IMR-90 (cell line): Measurements from ENCODE around the gene DNAI7. TPM values are rescaled to one million over a fixed set of nuclear protein-coding genes. Genes with fewer than 3 reads are reported as not detected.

Experiments
- ATAC-seq: fragments of 200-7000 bp; cut with Tn5 transposase; 2 replicates; pipeline ENCODE4 v1.9.1; 2020; ENCODE audit warnings: low read depth, mild to moderate bottlenecking, moderate library complexity
- BruUV-seq: library from RNA; stranded (reverse); fragments of 400-500 nt; replicated peaks from 2 replicates; lab custom pipeline; 2021; lab: Mats Ljungman, UMichigan
- CTCF ChIA-PET: fragments of 300-600 bp; formaldehyde crosslinking; extraction: SDS; loops from one replicate; lab custom pipeline; 2021; ENCODE audit warnings: antibody characterized with exemption; lab: Yijun Ruan, JAX
- POLR2A ChIA-PET: fragments of 300-600 bp; sonication (Branson Sonifier 250); formaldehyde crosslinking; loops from one replicate; lab custom pipeline; 2022; ENCODE audit warnings: antibody characterized with exemption; ENCODE audit not compliant: unreplicated experiment; lab: Charles Lee
- DNase-seq: peaks from one replicate; pipeline ENCODE4 v3.0.0; 2013
- H2AFZ ChIP-seq: replicated peaks from 2 replicates; pipeline ENCODE3; 2013; ENCODE audit warnings: low read length, mild to moderate bottlenecking; ENCODE audit not compliant: poor library complexity
- H2AK5ac ChIP-seq: 2 replicates; pipeline ENCODE4 v1.6.1; 2013; ENCODE audit warnings: low read depth, low read length, inconsistent platforms
- H2AK9ac ChIP-seq: replicated peaks from 2 replicates; pipeline ENCODE3; 2013; ENCODE audit warnings: mild to moderate bottlenecking, low read depth, low read length, moderate library complexity; ENCODE audit not compliant: poor library complexity
- H2BK120ac ChIP-seq: 2 replicates; pipeline ENCODE4 v1.6.1; 2013; ENCODE audit warnings: low read depth, low read length, inconsistent platforms
- H2BK15ac ChIP-seq: 3 replicates; pipeline ENCODE4 v1.6.1; 2013; ENCODE audit warnings: low read depth, low read length, inconsistent platforms
- H2BK20ac ChIP-seq: 2 replicates; pipeline ENCODE4 v1.6.1; 2013; ENCODE audit warnings: low read depth, mild to moderate bottlenecking, inconsistent platforms, low read length, moderate library complexity
- H2BK5ac ChIP-seq: 2 replicates; pipeline ENCODE4 v1.6.1; 2013; ENCODE audit warnings: mild to moderate bottlenecking, low read depth, low read length, inconsistent platforms; ENCODE audit not compliant: poor library complexity, severe bottlenecking
- H3K14ac ChIP-seq: replicated peaks from 2 replicates; pipeline ENCODE4 v1.6.1; 2013; ENCODE audit warnings: low read depth, low read length, inconsistent platforms
- H3K18ac ChIP-seq: 2 replicates; pipeline ENCODE4 v1.6.1; 2013; ENCODE audit warnings: low read depth, low read length, control low read depth
- H3K23ac ChIP-seq: 2 replicates; pipeline ENCODE4 v1.6.1; 2013; ENCODE audit warnings: low read depth, low read length, inconsistent platforms
- H3K27ac ChIP-seq: 2 replicates; pipeline ENCODE4 v1.5.1; 2013; ENCODE audit warnings: mild to moderate bottlenecking, control low read depth, low read length; ENCODE audit not compliant: insufficient read depth
- H3K27me3 ChIP-seq: 2 replicates; pipeline ENCODE4 v1.6.1; 2013; ENCODE audit warnings: low read length; ENCODE audit not compliant: control insufficient read depth, insufficient read depth
- H3K36me3 ChIP-seq: 2 replicates; pipeline ENCODE4 v1.6.1; 2013; ENCODE audit warnings: low read length, mixed read lengths; ENCODE audit not compliant: control insufficient read depth, insufficient read depth
- H3K4ac ChIP-seq: 2 replicates; pipeline ENCODE4 v1.6.1; 2013; ENCODE audit warnings: low read depth, low read length, inconsistent platforms
- H3K4me1 ChIP-seq: 2 replicates; pipeline ENCODE4 v1.6.1; 2013; ENCODE audit warnings: low read length, mixed read lengths; ENCODE audit not compliant: control insufficient read depth, insufficient read depth
- H3K4me2 ChIP-seq: 2 replicates; pipeline ENCODE4 v1.6.1; 2013; ENCODE audit warnings: low read depth, mild to moderate bottlenecking, control low read depth, low read length, moderate library complexity
- H3K4me3 ChIP-seq: 2 replicates; pipeline ENCODE4 v1.5.1; 2013; ENCODE audit warnings: low read depth, mild to moderate bottlenecking, control low read depth, low read length, moderate library complexity; ENCODE audit not compliant: insufficient read depth
- H3K56ac ChIP-seq: 2 replicates; pipeline ENCODE4 v1.6.1; 2013; ENCODE audit warnings: low read length, inconsistent platforms; ENCODE audit not compliant: insufficient read depth; ENCODE audit errors: extremely low read depth
- H3K79me1 ChIP-seq, 2 experiments: 2 replicates each; pipeline ENCODE4 v1.6.1; 2013; ENCODE audit warnings: low read length in 2 of 2, inconsistent platforms in 1 of 2, low read depth in 1 of 2
- H3K9ac ChIP-seq: 2 replicates; pipeline ENCODE4 v1.6.1; 2013; ENCODE audit warnings: low read depth, low read length, control low read depth
- H3K9me1 ChIP-seq: 2 replicates; pipeline ENCODE4 v1.6.1; 2013; ENCODE audit warnings: low read length, inconsistent platforms; ENCODE audit not compliant: insufficient read depth
- H3K9me3 ChIP-seq: 2 replicates; pipeline ENCODE4 v1.6.1; 2013; ENCODE audit warnings: low read length; ENCODE audit not compliant: control insufficient read depth, insufficient read depth
- H4K20me1 ChIP-seq: 2 replicates; pipeline ENCODE4 v1.6.1; 2013; ENCODE audit warnings: low read length, inconsistent platforms; ENCODE audit not compliant: insufficient read depth
- H4K5ac ChIP-seq: 2 replicates; pipeline ENCODE4 v1.6.1; 2013; ENCODE audit warnings: mild to moderate bottlenecking, low read depth, low read length, control low read depth
- H4K8ac ChIP-seq, 2 experiments: 2 replicates each; pipeline ENCODE4 v1.6.1; 2013; ENCODE audit warnings: low read depth in 2 of 2, low read length in 2 of 2, control low read depth in 1 of 2, inconsistent platforms in 1 of 2
- H4K91ac ChIP-seq: 2 replicates; pipeline ENCODE4 v1.6.1; 2013; ENCODE audit warnings: low read depth, low read length, inconsistent platforms; ENCODE audit not compliant: insufficient read depth
- BHLHE40 ChIP-seq: fragments of 150-350 bp; IDR thresholded peaks from 2 replicates; pipeline ENCODE4 v1.6.1; 2016; ENCODE audit warnings: mild to moderate bottlenecking, low read depth, low read length
- CEBPB ChIP-seq: IDR thresholded peaks from 2 replicates; pipeline ENCODE4 v1.6.1; 2012; ENCODE audit warnings: low read depth, low read length, improper control_type of control experiment
- CHD1 ChIP-seq: IDR thresholded peaks from 2 replicates; pipeline ENCODE4 v1.6.1; 2012; ENCODE audit warnings: low read depth, low read length, improper control_type of control experiment
- FOS ChIP-seq: fragments of 150-350 bp; IDR thresholded peaks from 2 replicates; pipeline ENCODE4 v1.6.1; 2016; ENCODE audit warnings: low read depth, low read length
- MAFK ChIP-seq: IDR thresholded peaks from 2 replicates; pipeline ENCODE4 v1.6.1; 2012; ENCODE audit warnings: low read depth, low read length, improper control_type of control experiment
- MAZ ChIP-seq: IDR thresholded peaks from 2 replicates; pipeline ENCODE4 v1.6.1; 2012; ENCODE audit warnings: low read depth, mild to moderate bottlenecking, low read length, improper control_type of control experiment, moderate library complexity, borderline replicate concordance
- NFE2L2 ChIP-seq: fragments of 150-350 bp; IDR thresholded peaks from 2 replicates; pipeline ENCODE4 v1.6.1; 2016; ENCODE audit warnings: low read depth, mild to moderate bottlenecking, low read length
- POLR2A ChIP-seq: IDR thresholded peaks from 2 replicates; pipeline ENCODE4 v1.6.1; 2012; ENCODE audit warnings: mild to moderate bottlenecking, low read depth, low read length
- RAD21 ChIP-seq: IDR thresholded peaks from 2 replicates; pipeline ENCODE4 v1.6.1; 2012; ENCODE audit warnings: low read length, improper control_type of control experiment
- RFX5 ChIP-seq: IDR thresholded peaks from 2 replicates; pipeline ENCODE4 v1.8.0; 2012; ENCODE audit warnings: low read depth, mild to moderate bottlenecking, low read length, moderate library complexity
- SMC3 ChIP-seq: fragments of 150-350 bp; IDR thresholded peaks from 2 replicates; pipeline ENCODE4 v1.6.1; 2016; ENCODE audit warnings: low read depth, mild to moderate bottlenecking, antibody characterized with exemption, low read length, moderate library complexity
- WGBS, 2 experiments: methylation state at CpG; one replicate each; pipeline versions ENCODE4 v1.1.5 to v1.1.7; 2013; ENCODE audit warnings: missing lambda C conversion rate in 2 of 2; ENCODE audit not compliant: insufficient read length in 1 of 2; ENCODE audit errors: extremely low coverage in 2 of 2; 5-methylcytosine and 5-hydroxymethylcytosine counted together
- dilution Hi-C: fragments of 300-500 bp; cut with HindIII; formaldehyde crosslinking; loops from one replicate; pipeline ENCODE4 v1.14.3; 2018; ENCODE audit warnings: low sequenced_read_pairs; ENCODE audit not compliant: unreplicated experiment
- in situ Hi-C: fragments of 300-500 bp; cut with MboI; formaldehyde crosslinking; loops from 3 replicates; pipeline ENCODE4 v1.14.3; 2019; ENCODE audit warnings: low sequenced_read_pairs, inconsistent platforms, mixed read lengths
- intact Hi-C: fragments of 100-400 bp; cut with micrococcal nuclease; formaldehyde crosslinking; loops from 2 replicates; pipeline ENCODE4 v1.10.0; 2022
- polyA plus RNA-seq, 3 experiments: library from polyadenylated mRNA; depleted of rRNA; stranded (reverse); fragments of >200 nt; gene quantifications; 2 replicates each; pipeline ENCODE4 v1.2.3, GENCODE V29; 2012; ENCODE audit warnings: low replicate concordance in 1 of 3
- total RNA-seq: library from RNA; depleted of rRNA; stranded (reverse); fragments of >200 nt; gene quantifications from 2 replicates; pipeline ENCODE4 v1.2.3, GENCODE V29; 2012
- TF ChIP-seq, protein P1 (sequence below): conservative IDR thresholded peaks from 2 replicates; pipeline ENCODE4 v1.5.1; 2012; ENCODE audit warnings: mild to moderate bottlenecking, low read depth, low read length, improper control_type of control experiment

DNAI7 gene
- total and polyA plus RNA-seq, 2 of the 4 experiments (the other 2 are of a cell fraction): under 0.01 to 0.07 TPM

DNA sequence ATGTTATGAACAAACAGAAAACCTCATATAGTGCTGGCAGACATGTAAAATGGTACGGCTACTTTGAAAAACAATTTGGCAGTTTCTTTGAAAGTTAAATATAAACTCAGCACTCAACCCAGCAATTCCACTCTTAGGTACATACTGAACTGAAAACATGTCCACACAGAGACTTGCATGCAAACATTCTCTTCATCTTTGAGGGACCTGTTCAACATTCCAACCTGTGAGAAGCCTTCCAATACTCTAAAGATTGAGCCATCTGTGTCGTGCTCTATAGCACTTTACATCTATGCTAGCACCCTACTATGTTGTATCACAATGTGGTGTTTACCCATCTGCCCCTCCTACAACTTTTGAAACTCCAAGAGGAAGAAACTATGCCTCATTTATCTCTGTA is 79.3 kb downstream of the DNAI7 start:
- no peak overlapping the region for H3K23ac ChIP-seq
- no CpG with 5 or more reads among the region's 2 CpGs for WGBS, 2 experiments
- H3K27ac ChIP-seq: no peak overlapping the region
- no peak overlapping the region for H2BK20ac ChIP-seq
- in situ Hi-C loops (no loop called here), intact Hi-C loops (no loop called here), dilution Hi-C loops (no loop called here)
- TF ChIP-seq MAZ (no peak), CHD1 (no peak), CEBPB (no peak), POLR2A (no peak), SMC3 (no peak), RFX5 (no peak), RAD21 (no peak), BHLHE40 (no peak), NFE2L2 (no peak), MAFK (no peak), FOS (no peak)
- TF ChIP-seq, protein P1, sequence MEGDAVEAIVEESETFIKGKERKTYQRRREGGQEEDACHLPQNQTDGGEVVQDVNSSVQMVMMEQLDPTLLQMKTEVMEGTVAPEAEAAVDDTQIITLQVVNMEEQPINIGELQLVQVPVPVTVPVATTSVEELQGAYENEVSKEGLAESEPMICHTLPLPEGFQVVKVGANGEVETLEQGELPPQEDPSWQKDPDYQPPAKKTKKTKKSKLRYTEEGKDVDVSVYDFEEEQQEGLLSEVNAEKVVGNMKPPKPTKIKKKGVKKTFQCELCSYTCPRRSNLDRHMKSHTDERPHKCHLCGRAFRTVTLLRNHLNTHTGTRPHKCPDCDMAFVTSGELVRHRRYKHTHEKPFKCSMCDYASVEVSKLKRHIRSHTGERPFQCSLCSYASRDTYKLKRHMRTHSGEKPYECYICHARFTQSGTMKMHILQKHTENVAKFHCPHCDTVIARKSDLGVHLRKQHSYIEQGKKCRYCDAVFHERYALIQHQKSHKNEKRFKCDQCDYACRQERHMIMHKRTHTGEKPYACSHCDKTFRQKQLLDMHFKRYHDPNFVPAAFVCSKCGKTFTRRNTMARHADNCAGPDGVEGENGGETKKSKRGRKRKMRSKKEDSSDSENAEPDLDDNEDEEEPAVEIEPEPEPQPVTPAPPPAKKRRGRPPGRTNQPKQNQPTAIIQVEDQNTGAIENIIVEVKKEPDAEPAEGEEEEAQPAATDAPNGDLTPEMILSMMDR: no peak
- H2AK5ac ChIP-seq: no peak overlapping the region
- H3K14ac ChIP-seq: no peak overlapping the region
- H2BK120ac ChIP-seq: no peak overlapping the region
- H4K5ac ChIP-seq: no peak overlapping the region
- H3K4me3 ChIP-seq: no peak overlapping the region
- ChIA-PET POLR2A (no interaction called here), CTCF (no interaction called here)
- no peak overlapping the region for H2BK15ac ChIP-seq
- H3K18ac ChIP-seq: no peak overlapping the region
- no peaks in the 10 kb centered on the region for H3K36me3 ChIP-seq
- H2AK9ac ChIP-seq: no peak overlapping the region
- H4K8ac ChIP-seq: no peak overlapping the region
- no peak overlapping the region for H3K4me2 ChIP-seq
- no peak overlapping the region for H3K56ac ChIP-seq
- H3K4me1 ChIP-seq: no peaks in the 10 kb centered on the region
- DNase-seq (no peak), ATAC-seq (no peak)
- H4K20me1 ChIP-seq: no peaks in the 10 kb centered on the region
- H3K9me3 ChIP-seq: no peaks in the 10 kb centered on the region
- H2BK5ac ChIP-seq: no peak overlapping the region
- no peaks in the 10 kb centered on the region for H3K9me1 ChIP-seq
- no peak overlapping the region for H4K91ac ChIP-seq
- no peak overlapping the region for H3K9ac ChIP-seq
- H3K79me1 ChIP-seq: no peaks in the 10 kb centered on the region
- BruUV-seq: no TSS peak
- no peaks in the 10 kb centered on the region for H3K27me3 ChIP-seq
- no peak overlapping the region for H3K4ac ChIP-seq
- no peak overlapping the region for H2AFZ ChIP-seq
